COLO829 (cell line): ENCODE results near the gene DMRT1.

ENCODE experiments used
- DNase-seq: peaks from one replicate; pipeline ENCODE4 v3.0.0; 2012; ENCODE audit warnings: low spot score

Gene DMRT1

DNA sequence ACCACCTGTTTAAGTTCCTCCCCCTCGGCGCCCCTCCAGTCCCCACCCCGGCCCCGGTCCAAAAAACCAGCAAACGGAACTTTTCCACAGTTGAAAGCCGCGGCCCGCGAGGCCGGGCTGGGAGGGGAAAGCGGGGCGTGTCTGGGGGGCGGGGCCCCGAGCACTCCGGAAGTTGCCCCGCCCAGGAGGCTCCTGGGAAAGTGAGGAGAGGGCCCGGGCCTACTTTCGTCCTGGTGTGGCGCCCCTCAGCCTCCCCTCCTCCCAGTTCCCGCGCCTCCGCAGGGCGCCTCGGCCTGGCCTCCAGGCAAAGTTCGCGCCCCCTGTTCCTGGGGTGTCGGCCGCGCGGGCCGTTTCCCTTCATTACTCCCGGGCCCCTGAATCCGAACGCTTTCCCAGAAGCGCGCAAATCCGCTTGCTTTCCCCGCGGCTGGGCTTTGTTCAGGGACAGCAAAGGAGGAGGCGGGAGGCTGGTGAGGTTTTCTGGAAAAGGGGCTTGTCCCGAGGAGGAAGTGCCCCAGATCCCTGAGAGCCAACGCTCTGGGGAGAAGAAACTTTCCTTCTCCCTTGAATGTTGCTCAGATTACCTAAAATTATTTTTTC lies 130.5 kb downstream of the DMRT1 start:
- no peak for DNase-seq

GRCh38 chr9:972501-973294 lies 131.2 kb downstream of the DMRT1 start:
- DNase-seq = no peak

- DNase-seq = no peak
Measured at GRCh38 chr9:973295-973834, 131.9 kb downstream of the DMRT1 start.

- no peak for DNase-seq
Measured at GRCh38 chr9:974031-974995, 132.8 kb downstream of the DMRT1 start.

- DNase-seq = no peak
Measured at GRCh38 chr9:974996-975739, 133.7 kb downstream of the DMRT1 start.

GRCh38 chr9:975740-976257 lies 134.3 kb downstream of the DMRT1 start:
- DNase-seq = no peak

GRCh38 chr9:976258-976942 lies 134.9 kb downstream of the DMRT1 start, which contains the start of gene DMRT3:
DMRT3 (plus strand) TSS chr9:976655; CDS start chr9:977002, 347 bp downstream.
- DNase-seq = no peak

- DNase-seq = no peak
Measured at GRCh38 chr9:976943-977837, 135.7 kb downstream of the DMRT1 start.

- no peak for DNase-seq
Measured at GRCh38 chr9:977838-978830, 136.6 kb downstream of the DMRT1 start.

DNA sequence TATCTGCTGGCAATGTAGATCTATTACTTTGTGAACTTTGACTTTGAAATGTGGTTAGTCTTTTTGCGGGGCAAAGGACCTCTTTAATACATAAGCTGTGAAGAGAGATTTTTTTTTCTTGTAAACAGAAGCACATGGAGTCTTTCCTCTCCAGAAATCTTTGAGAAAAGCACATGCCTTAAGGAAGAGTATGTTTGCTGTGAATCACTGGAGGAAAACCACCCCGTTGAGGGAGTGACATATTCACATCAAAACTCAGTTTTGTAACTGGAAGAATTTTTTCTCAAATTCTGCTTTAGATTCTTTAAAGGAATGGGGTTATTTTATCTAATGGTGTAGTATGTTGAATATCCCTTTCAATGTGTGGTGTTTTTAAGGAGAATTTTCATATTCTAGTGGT lies 138.5 kb downstream of the DMRT1 start:
- no peak for DNase-seq

GRCh38 chr9:980640-981039 lies 139.1 kb downstream of the DMRT1 start:
- DNase-seq = no peak

GRCh38 chr9:981491-981898 lies 140.0 kb downstream of the DMRT1 start:
- DNase-seq = no peak

- DNase-seq = no peak
Measured at GRCh38 chr9:982394-983230, 141.1 kb downstream of the DMRT1 start.

GRCh38 chr9:994005-994404 lies 152.5 kb downstream of the DMRT1 start:
- no peak for DNase-seq

DNA sequence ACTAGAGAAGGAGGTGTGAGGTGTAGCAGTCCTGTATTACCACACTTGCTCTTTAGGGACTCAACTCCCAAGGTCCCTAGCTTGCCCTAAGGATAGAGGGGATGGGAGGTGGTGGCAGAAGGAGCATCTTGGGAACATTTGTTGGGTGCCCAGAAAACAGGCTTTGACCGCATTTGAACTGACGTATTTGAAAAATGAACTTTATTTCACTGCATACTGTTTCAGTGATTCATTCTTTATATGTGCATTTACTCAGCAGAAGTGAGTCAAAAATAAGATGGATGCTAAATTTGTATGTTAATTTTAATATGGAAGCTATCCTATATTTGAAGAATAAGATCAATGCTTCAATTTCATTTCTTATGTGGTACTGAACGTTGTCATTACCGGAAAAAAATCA lies 153.7 kb downstream of the DMRT1 start:
- no peak for DNase-seq

- DNase-seq = no peak
Measured at GRCh38 chr9:995781-996180, 154.3 kb downstream of the DMRT1 start.
